Fibroblast of lung (primary cell): Measurements from ENCODE around the gene PHACTR2.

Experiments used
- EZH2 ChIP-seq: IDR thresholded peaks from 2 replicates; pipeline ENCODE4 v1.5.1; 2012; ENCODE audit warnings: low read length, control low read depth, mild to moderate bottlenecking; ENCODE audit errors: missing control alignments
- TF ChIP-seq, protein P1 (sequence below), 2 donors: IDR thresholded peaks in 1 of 2; conservative IDR thresholded peaks in 1 of 2; 1 replicate in 1 of 2; 2 replicates in 1 of 2; pipeline ENCODE4 v1.5.1; 2011 to 2012; ENCODE audit warnings: low read length in 2 of 2, control low read depth in 1 of 2, inconsistent platforms in 1 of 2, low read depth in 1 of 2, mild to moderate bottlenecking in 1 of 2

DNA sequence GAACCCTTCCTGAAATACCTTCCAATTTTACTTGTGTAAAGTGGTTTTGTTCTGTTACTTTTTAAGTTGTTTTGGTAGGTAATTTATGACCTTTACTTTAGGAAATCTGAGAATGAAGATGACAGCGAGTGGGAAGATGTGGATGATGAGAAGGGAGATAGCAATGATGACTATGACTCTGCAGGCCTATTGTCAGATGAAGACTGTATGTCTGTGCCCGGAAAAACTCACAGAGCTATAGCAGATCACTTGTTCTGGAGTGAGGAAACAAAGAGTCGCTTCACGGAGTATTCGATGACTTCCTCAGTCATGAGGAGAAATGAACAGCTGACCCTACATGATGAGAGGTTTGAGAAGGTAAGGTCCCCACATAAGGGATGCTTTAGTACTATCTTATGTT lies 179.9 kb downstream of the PHACTR2 start:
- TF ChIP-seq, protein P1, sequence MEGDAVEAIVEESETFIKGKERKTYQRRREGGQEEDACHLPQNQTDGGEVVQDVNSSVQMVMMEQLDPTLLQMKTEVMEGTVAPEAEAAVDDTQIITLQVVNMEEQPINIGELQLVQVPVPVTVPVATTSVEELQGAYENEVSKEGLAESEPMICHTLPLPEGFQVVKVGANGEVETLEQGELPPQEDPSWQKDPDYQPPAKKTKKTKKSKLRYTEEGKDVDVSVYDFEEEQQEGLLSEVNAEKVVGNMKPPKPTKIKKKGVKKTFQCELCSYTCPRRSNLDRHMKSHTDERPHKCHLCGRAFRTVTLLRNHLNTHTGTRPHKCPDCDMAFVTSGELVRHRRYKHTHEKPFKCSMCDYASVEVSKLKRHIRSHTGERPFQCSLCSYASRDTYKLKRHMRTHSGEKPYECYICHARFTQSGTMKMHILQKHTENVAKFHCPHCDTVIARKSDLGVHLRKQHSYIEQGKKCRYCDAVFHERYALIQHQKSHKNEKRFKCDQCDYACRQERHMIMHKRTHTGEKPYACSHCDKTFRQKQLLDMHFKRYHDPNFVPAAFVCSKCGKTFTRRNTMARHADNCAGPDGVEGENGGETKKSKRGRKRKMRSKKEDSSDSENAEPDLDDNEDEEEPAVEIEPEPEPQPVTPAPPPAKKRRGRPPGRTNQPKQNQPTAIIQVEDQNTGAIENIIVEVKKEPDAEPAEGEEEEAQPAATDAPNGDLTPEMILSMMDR (conservative IDR thresholded peaks at IDR 0.05 in 1 of 2, IDR thresholded peaks at IDR 0.05 in 1 of 2; ENCODE audit: low read depth in 1 of 2, low read length in 2 of 2) = no peak
- no peak for TF ChIP-seq EZH2
